Measurements from ENCODE around the gene NAV1. TPM values are rescaled to one million over a fixed set of nuclear protein-coding genes. Genes with fewer than 3 reads are reported as not detected.
"Not testable (repeated sequence)": the region's sequence is repeated elsewhere in the genome, so short reads cannot be mapped to it uniquely, and the experiment has no call there.

NAV1 gene
- polyA plus RNA-seq, 1 donor, result 27.0 TPM

DNA sequence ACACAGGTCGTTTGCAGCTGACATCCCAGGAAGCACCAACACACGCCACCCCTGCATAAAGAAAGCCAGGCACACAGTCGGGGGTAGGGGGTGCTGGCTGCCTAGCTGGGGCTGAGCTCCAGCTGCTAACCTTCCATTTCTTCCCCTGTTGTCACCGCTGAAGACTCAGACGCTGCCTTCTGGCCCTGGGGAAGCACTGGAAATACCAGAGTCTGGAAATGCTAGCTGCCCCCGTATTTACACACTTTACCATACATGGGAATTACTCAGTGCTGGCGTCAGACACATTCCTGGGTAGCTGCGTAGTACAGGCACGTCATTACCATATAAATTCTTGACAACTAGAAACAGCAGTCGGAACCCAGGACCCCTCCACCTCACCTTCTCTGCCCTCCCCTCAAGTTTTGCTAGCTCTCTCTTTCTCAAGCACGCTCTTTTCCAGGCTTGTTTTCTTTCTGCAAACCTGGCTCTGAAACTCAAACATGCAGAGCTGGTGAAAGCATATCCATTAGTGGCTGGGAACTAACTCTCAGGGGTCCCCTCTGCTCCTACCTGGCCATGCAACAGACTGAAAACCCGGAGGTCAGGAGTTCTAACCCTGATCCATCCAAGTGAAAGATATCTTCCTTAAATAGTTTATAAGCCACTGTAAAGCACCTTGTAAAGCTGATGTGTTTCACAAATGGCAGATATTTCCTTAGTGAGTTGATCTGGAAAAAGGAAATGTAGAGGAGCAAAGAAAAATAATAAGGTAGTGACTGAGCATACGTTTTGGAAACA lies 35.3 kb upstream of the NAV1 start:
- DNase-seq, result no peak

DNA sequence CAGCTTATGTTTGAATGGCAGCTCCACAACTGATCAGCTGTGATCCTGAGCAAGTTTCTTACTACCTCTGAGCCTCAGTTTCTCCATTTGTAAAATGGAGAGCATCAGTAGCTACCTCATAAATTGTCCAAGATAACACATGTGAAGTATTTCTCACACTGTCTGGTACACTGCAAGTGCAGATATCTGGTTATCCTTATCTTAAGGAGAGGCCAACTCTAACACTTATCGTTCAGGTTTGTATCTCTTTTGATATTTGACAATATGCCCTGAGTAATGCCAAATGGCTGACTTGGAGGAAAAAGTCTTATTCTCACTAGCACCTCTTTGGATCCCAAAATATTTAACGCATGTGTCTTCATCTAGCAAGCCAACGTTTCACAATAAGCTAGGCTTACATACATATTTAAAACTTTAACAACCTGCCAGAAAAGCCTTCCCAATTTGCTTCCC lies 34.7 kb upstream of the NAV1 start:
- no peak for DNase-seq

DNA sequence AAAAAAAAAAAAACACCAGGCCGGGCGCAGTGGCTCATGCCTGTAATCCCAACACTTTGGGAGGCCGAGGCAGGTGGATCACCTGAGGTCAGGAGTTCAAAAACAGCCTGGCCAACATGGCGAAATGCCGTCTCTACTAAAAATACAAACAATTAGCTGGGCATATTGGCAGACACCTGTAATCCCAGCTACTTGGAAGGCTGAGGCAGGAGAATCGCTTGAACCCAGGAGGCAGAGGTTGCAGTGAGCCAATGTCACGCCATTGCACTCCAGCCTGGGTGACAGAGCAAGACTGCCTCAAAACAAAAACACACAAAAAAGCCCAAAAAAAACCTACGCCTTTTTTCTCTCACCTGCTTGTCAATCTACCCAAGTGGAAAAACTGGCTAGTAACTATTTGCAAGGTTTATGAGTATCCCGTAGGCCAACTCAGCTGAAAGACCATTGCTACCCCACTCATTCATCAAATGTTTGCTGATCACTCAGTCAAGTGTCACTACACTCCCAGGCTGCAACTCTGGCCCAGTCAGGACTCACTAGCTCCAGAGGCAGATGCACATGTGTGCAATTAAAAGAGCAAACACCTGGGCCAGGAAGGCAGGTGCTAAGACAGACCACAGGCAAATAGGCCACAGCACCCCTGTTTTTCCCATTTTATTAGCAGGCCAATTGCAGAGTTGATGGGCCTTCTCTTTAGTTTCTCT lies 34.0 kb upstream of the NAV1 start:
- DNase-seq, result no peak

DNA sequence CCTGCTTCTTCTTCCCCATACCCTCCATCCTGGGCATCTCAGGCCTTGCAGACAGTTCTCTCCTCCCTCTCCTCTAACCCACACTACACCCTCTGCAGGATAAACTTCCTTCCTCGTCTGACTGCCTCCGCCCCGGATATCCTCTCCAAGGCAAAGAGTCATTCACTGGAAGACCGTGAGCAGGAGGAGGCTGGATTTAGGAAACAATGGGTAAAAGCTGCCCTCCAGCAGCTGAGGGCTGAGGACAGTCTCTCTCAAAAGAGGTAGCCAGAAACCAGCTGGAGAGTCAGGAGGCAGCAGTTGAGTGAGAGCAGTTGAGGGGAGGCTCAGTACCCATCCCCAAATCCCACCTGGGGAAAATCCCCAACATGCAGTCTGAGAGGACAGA lies 33.4 kb upstream of the NAV1 start:
- no peak for DNase-seq

DNA sequence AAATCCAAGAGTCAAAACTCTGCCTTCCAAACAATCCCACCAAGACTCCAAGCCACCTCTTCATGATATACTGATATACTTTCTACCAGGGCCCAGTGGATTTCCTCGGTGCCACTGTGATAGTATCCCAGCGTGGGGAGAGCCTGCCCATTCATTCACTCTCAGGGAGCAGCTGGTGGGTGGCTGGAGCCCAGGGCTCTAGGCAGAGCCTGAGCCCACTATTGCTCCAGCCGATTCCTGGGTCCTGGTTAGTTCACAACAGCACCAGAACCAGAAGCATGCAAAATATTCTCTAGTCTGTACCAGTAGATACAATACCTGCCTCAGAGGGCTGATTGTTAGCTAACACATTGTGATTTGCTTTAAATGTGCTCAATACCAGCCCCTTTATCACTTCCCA lies 32.8 kb upstream of the NAV1 start:
- DNase-seq, result no peak

DNA sequence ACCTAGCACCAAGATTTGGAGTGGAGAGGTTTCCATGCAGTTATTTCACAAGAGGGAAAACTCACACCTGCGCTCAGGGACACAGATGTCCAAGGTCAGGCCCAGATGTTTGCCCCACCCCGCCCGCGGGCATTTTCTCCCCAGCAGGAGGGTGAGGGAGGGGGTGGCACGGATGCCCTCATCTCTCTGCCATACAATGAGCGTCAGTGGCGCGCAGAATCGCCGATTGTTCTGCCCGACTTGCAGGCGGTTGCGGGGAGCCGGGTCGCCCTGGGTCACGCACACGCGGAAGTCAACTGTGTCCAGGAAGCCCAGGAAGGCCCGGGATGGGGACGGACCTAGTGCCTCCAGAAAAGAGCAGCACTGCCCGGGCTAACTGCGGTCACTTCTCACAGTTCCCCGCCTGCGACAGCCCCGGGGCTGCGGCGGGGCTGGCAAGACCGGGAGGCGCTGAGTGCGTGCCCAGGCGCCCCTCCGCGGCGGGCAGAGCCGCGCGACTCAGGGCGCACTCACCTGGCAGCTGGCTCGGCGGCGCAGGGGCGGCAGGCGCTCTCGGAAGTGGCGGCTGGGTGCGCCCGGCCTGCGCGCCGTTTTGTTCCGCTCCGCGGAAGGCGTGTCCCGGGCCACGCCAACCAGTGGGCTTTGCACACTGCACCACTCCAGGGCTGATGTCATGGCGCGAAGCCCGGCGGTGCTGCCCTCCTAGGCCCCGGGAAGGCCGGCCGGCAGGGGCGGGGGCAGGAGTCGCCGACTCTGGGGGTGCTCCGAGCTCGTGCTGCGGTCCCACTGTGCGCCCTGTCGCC lies 32.2 kb upstream of the NAV1 start, which contains the start of gene CSRP1:
Gene CSRP1, minus strand, starts transcription at position 567 of the 803 bp plus-strand sequence. CDS start 10,820 bp downstream, outside the sequence.
- peak; percentile 88 for DNase-seq

DNA sequence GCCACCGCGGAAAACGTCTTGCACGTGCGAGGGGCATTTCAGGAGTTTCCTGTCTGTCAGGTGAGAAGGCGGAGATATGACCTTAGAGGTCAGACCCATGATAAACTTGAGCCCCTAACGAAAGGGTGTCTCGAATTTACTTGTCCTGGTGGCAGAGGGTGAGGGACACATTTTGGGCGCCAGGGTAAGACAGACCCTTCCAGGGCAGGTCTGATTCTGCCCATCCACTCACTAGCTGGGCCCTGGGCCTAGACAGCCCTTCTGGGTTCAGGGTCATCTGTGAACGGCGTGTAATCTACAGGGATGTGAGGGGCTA lies 31.6 kb upstream of the NAV1 start:
- DNase-seq, result no peak

DNA sequence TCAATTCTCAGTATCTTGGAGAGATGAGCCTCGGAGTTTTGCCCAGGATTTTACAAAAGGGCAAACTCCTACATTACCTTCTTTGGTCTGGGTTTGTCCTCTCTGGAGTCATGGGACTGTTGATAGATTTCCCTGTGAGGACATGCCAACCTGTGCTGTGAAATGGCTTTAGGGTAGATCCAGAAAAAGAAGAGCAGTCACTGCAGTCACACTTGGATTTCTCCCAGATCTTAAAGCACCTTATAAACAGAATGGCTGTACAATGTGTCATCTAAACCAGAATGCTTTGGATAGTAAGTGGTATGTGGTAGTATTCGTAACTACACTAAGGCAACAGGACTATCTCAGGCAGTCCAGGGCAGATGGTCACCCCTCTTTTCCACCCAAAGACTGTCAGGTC lies 30.1 kb upstream of the NAV1 start:
- no peak for DNase-seq

DNA sequence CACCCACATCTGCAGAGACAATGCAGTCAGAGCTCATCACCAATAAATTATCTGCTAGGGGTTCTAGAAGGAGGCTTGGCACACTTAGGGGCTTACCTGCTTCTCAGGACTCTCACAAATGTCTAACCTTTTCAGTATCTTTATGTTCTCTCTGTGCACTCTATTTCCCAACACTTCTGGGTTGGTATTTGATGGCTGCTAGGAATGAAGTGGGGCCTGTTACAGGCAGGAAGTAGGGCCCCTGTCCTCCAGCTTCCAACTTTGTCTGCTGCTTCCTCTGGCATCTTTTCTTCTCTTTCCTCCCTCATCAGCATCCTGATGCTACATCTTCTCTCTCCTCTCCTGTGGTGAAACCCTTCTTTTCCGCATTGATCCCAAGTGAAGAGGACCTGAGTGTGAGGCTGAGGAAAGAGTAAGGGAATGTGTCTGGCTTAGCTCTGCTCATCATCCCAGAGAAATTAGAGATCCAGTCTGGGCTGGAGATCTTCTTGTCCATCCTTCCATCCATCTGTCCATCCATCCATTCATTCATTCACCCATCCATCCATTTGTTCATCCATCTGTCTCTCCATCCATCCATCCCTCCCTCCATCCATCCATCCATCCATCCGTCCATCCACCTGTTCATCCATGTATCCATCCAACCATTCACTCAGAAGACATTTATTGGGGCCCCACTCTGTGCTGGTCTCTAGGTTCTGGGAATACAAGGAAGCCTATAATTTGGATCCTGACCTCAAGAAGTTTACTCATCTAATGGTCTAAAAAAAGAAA lies 29.1 kb upstream of the NAV1 start:
- DNase-seq, result no peak

DNA sequence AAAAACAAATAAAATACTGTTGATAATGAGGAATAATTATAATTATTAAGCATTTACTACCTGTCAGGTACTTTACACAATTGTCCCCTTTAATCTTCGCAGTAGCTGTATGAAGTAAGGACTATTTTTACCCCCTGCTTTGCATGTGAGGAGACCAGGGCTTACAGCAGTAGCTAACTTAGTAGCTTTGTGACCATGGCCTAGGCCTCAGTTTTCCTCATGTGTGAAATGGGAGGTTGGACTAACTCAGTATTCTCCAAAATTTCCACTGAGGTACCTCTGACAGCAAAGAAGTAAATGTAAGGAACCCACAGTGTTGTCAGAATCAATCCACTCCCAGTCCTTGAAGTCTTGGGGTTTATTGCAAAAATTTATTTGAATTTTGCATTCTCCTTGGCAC lies 28.2 kb upstream of the NAV1 start:
- no peak for DNase-seq

DNA sequence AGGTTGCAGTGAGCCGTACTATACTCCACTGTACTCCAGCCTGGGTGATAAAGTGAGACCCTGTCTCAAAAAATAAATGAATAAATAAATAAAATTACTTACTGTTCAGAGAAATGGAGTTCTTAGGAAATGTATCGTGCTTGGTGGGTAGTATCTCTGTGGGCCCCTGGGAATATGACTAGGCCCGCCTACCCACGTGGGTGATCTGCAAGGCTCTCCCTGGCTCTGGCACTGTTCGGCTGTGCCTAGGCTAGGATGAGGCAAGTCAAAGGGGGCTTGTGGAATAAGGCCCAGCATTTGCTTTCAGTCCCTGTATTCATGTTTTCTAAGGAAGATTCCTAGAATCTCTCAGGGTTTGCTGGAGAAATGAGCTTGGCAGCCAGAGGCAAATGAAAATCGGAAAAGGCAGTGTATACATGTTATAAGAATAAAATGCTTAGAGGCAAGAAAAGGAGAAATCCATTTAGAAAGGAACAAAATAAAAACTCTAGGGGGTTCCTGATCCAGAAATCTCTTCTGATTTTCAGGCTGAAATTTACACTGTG lies 27.5 kb upstream of the NAV1 start:
- no peak for DNase-seq

DNA sequence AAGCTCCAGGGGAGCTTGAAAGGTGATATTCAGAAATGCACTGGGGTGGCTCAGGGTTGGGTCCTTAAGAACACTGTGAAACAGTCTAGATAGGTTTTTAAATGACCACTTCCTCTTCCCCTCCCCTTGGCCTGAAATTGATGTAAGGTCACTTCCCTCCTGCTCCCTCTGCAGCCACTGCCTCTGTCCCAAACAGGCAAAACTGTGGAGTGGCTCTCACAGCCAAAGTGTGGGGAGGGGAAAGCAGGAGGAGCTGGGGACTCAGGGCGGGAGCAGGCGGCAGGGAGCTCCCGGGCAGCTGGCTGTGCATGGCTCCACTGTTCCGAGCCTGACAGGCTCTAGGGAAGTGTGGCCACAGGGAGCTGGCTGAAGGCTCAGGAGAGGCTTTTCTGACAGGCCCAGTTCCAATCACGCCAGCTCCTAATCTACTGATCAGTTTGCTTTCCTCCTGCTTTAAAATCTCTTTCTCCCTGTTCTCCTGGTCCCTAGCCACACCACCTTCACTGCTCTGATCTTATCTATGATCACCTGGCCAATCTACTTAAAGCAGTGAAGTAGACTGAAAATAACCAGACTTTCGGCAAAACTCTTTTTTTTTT lies 26.9 kb upstream of the NAV1 start:
- peak; percentile 57 for DNase-seq

DNA sequence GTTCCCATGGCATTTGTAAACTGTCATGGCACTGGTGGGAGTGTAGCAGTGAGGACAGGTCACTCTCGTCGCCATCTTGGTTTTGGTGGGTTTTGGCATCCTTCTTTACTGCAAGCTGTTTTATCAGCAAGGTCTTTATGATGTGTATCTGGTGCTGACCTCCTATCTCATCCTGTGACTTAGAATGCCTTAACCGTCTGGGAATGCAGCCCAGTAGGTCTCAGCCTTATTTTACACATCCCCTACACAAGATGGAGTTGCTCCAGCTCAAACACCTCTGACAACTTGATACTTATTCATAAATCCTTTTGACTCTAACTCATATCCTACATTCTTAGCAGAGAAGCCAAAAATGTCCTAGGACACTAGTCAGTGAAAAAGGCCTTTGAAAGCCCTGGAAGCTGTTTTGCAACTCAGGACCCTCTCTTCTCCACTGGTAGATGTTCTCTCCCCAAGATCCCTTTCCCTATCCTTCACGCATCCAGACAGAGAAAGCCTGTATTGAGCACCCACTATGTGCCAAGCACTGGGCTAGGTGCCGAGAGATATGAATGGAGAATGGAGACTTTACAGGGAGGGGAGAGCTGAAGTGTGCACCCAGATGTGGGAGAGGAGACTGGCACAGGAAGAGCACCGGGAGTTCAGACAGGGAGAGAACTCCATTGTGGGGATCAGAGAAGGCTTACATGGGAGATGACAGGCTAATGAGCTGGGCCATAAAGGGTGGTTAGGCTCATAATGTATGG lies 25.3 kb upstream of the NAV1 start:
- no peak for DNase-seq

DNA sequence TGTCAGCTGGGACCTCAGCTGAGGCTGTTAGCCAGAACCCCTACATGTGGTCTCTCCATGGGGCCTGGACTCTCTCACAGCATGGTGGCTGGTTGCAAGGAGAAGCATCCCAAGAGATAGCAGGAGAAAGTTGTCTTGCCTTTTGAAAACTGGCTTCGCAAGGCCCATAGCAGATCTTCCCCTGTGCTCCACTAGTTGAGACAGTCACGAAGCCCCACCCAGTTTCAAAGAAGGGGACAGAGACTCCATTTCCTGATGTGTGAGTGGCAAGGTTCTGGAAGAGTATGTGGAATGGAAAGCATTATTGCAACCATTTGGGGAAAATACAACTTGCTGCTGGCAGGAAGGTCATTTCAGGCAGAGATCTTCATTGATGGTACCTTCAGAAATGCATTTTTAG lies 24.5 kb upstream of the NAV1 start:
- DNase-seq, result no peak

DNA sequence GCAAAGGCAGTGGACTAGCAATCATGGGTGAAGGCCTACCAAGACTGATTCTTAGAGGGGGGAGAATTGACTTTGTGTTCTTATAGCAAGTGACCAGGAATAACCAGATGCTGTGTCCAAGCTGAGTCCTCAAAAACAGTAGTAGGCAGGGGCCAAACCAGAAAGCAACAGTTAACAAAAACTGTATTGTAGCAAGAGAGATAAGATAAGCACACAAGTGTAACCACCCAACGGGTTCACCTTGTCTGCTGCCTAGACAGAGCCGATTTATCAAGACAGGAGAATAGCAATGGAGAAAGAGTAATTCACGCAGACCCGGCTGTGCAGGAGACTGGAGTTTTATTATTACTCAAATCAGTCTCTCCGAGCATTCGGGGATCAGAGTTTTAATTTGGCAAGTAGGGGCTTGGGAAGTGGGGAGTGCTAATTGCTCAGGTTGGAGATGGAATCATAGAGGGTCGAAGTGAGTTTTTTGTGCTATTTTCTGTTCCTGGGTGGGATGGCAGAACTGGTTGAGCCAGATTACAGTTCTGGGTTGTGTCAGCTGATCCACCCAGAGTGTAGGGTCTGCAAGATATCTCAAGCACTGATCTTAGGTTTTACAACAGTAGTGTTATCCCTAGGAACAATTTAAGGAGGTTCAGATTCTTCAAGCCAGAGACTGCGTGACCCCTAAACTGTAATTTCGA lies 23.7 kb upstream of the NAV1 start:
- DNase-seq, result no peak

DNA sequence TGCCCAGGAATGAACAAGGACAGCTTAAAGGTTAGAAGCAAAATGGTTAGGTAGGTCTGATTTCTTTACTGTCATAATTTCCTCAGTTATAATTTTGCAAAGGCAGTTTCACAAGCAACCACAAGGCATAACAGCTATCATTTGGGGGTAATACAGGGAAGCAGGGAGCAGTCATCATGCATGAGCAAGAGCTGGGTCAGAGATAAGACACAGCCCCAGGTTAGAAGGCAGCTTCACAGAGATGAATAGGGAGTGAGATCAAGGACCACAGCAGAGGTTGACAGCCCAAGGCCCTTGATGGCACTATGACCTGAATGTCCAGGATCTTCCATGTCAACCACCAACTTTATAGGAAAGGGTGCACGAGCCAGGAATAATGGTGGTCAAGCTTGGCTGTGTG lies 23.0 kb upstream of the NAV1 start:
- no peak for DNase-seq

DNA sequence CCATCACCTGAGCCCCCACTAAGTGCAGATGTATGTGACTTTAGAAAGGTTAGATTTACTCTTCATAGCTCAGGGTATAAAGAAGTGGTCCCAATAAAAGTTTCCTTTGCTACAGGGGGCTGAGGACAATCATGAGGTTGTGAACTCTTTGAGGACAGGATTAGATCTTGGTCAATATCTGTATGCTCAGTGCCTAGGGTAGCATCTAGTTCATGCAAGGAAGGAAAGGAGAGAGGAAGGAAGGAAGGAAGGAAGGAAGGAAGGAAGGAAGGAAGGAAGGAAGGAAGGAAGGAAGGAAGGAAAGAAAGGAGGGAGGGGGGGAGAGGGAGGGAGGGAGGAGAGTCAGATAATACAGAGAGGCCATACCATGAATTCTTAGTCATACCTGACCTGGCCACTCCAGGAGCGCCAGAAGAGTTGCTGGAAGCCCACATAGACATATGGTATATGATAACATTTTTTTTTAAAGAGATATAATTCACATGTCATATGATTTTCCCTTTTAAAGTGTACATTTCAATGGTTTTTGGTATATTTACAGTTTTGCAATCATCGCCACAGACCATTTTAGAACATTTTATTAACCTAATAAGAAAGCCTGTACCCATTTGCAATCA lies 22.3 kb upstream of the NAV1 start:
- no peak for DNase-seq

DNA sequence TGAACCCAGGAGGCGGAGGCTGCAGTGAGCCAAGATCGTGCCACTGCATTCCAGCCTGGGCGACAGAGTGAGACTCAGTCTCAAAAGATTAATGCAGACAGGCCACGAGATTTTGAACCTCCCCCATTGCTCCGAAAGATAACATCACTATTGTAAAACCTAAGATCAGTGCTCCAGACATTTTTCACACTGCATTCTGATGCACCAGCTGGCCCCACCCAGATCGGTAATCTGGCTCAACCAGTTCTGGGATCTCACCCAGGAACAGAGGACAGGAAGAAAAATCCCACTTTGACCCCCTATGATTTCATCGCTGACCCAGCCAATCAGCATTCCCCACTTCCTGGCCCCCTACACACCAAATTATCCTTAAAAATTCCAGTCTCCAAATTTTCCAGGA lies 21.3 kb upstream of the NAV1 start:
- no peak for DNase-seq

DNA sequence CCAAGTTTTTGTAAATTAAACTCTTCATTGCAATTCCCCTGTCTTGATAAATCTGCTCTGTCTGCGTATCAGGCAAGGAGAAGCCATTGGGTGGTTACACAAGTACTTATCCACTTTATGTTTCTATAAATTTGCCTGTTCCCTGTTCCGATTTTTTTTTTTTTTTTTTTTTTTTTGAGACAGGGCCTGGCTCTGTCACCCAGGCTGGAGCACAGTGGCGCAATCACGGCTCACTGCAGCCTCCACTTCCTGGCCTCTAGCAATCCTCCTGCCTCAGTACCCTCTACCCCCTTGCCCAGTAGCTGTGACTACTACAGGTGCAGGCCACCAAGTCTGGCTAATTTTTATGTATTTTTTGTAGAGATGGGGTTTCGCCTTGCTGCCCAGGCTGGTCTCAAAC lies 20.9 kb upstream of the NAV1 start:
- no peak for DNase-seq

DNA sequence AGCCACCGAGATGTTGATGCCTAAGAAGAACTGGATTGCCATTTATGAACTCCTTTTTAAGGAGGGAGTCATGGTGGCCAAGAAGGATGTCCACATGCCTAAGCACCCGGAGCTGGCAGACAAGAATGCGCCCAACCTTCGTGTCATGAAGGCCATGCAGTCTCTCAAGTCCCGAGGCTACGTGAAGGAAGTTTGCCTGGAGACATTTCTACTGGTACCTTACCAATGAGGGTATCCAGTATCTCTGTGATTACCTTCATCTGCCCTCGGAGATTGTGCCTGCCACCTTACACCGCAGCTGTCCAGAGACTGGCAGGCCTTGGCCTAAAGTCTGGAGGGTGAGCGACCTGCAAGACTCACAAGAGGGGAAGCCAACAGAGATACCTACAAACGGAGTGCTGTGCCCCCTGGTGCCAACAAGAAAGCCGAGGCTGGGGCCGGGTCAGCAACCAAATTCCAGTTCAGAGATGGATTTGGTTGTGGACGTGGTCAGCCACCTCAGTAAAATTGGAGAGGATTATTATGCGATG lies 18.8 kb upstream of the NAV1 start:
- DNase-seq, result not testable (repeated sequence)
